CD4-positive, alpha-beta T cell treated with Interleukin-4 for 4 hours (primary cell): ENCODE measurements around the gene RP9.
A peak's percentile ranks its signal among the peaks of the same experiment; 100 is the strongest.

Source experiments
- DNase-seq: peaks from one replicate; pipeline ENCODE4 v3.0.0-alpha.2; 2020

Gene RP9

GRCh38 chr7:33061282-33061937 is 47.8 kb downstream of the RP9 start:
- no peak for DNase-seq

GRCh38 chr7:33059635-33060034 is 49.6 kb downstream of the RP9 start:
- no peak for DNase-seq

- no peak for DNase-seq
Observed at GRCh38 chr7:33055158-33055557, 54.0 kb downstream of the RP9 start.

GRCh38 chr7:33054261-33054964 is 54.8 kb downstream of the RP9 start:
- DNase-seq = peak; percentile 60

GRCh38 chr7:33053721-33054120 is 55.5 kb downstream of the RP9 start:
- DNase-seq = no peak

- DNase-seq = peak; percentile 57
Observed at GRCh38 chr7:33050535-33051318, 58.5 kb downstream of the RP9 start.

- DNase-seq = no peak
Observed at GRCh38 chr7:33048704-33049103, 60.5 kb downstream of the RP9 start.

- DNase-seq = no peak
Observed at GRCh38 chr7:33048257-33048656, 60.9 kb downstream of the RP9 start.

GRCh38 chr7:33044986-33045385 is 64.2 kb downstream of the RP9 start:
- DNase-seq = no peak
